K562 (cell line): ENCODE measurements around the gene CYP2E1.

Experiments
- ADNP ChIP-seq: fragments of 200-800 bp; sonication (Bioruptor generic); IDR thresholded peaks from 2 replicates; pipeline ENCODE4 v1.6.1; 2016; ENCODE audit warnings: missing genetic modification characterization, missing compliant biosample characterization
- ARID2 ChIP-seq: fragments of 450-650 bp; IDR thresholded peaks from 2 replicates; pipeline ENCODE4 v1.6.1; 2017; ENCODE audit warnings: antibody characterized with exemption, mild to moderate bottlenecking
- CBX5 ChIP-seq: IDR thresholded peaks from 2 replicates; pipeline ENCODE4 v1.6.1; 2014; ENCODE audit warnings: low read depth, borderline replicate concordance
- EP300 ChIP-seq: IDR thresholded peaks from 2 replicates; pipeline ENCODE4 v1.6.1; 2012; ENCODE audit warnings: low read length, improper control_type of control experiment
- GATAD2A ChIP-seq: fragments of 450-650 bp; IDR thresholded peaks from 2 replicates; pipeline ENCODE4 v1.6.1; 2017
- POLR2A ChIP-seq: fragments of 450-650 bp; conservative IDR thresholded peaks from 2 replicates; pipeline ENCODE4 v1.6.1; 2016
- ZFX ChIP-seq: sonication (generic); formaldehyde crosslinking; IDR thresholded peaks from 2 replicates; pipeline ENCODE4 v1.8.0; 2022; ENCODE audit warnings: mild to moderate bottlenecking, missing genetic modification reagents, moderate library complexity
- ZNF133 ChIP-seq: fragments of 250-450 bp; sonication (Bioruptor Pico); IDR thresholded peaks from 2 replicates; pipeline ENCODE4 v1.4.0; 2020; ENCODE audit warnings: mild to moderate bottlenecking
- ZNF146 ChIP-seq: IDR thresholded peaks from one replicate; pipeline ENCODE4 v1.6.1; 2018; ENCODE audit warnings: missing compliant biosample characterization; ENCODE audit not compliant: unreplicated experiment
- ZNF274 ChIP-seq: IDR thresholded peaks from 2 replicates; pipeline ENCODE4 v1.6.1; 2011; ENCODE audit warnings: low read depth, mild to moderate bottlenecking, low read length, moderate library complexity, borderline replicate concordance
- ZNF316 ChIP-seq: fragments of 450-650 bp; IDR thresholded peaks from 2 replicates; pipeline ENCODE4 v1.6.1; 2016
- TF ChIP-seq, protein P1 (sequence below), 2 experiments: IDR thresholded peaks in 1 of 2; conservative IDR thresholded peaks in 1 of 2; 2 replicates each; pipeline ENCODE4 v1.6.1; 2016; ENCODE audit warnings: low read depth in 2 of 2, mild to moderate bottlenecking in 1 of 2, missing compliant biosample characterization in 1 of 2, missing genetic modification characterization in 1 of 2, moderate library complexity in 1 of 2
- TF ChIP-seq, protein P2 (sequence below), 3 experiments: IDR thresholded peaks in 2 of 3; conservative IDR thresholded peaks in 1 of 3; 2 replicates each; pipeline ENCODE4 v1.5.1; 2011 to 2012; ENCODE audit warnings: low read length in 3 of 3, mild to moderate bottlenecking in 3 of 3, control low read depth in 2 of 3, improper control_type of control experiment in 1 of 3, inconsistent platforms in 1 of 3, low read depth in 1 of 3, mixed read lengths in 1 of 3, moderate library complexity in 1 of 3; ENCODE audit not compliant: insufficient read depth in 2 of 3

DNA sequence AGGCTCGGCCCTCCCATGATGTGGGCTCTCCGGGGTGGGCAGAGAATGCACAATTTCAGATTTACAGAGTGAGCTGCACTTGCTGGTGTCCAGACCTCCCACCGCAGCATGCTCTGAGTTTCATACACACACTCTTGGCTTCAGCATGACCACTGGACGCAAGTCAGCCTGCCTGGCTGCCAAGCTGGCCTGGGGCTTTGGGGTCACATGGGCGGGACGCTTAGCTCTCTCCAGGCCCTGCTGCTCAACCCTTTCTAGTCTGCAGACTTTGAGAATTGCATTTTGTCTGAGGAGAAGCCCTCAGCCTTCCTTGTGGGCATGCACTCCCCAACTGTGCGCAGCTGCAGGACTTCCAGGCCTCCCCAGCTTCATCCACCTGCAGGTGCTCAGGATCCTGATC is 5.7 kb downstream of the CYP2E1 start:
- TF ChIP-seq EP300, result no peak
- no peak for TF ChIP-seq GATAD2A
- TF ChIP-seq, protein P1, sequence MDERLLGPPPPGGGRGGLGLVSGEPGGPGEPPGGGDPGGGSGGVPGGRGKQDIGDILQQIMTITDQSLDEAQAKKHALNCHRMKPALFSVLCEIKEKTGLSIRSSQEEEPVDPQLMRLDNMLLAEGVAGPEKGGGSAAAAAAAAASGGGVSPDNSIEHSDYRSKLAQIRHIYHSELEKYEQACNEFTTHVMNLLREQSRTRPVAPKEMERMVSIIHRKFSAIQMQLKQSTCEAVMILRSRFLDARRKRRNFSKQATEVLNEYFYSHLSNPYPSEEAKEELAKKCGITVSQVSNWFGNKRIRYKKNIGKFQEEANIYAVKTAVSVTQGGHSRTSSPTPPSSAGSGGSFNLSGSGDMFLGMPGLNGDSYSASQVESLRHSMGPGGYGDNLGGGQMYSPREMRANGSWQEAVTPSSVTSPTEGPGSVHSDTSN (CRISPR knock-in tag; IDR thresholded peaks at IDR 0.05; ENCODE audit: low read depth), result no peak
- TF ChIP-seq, protein P1 (tag; conservative IDR thresholded peaks at IDR 0.05; ENCODE audit: low read depth), result no peak
- no peak for TF ChIP-seq ADNP (tag)
- TF ChIP-seq ZNF274, result no peak
- TF ChIP-seq CBX5, result no peak
- no peak for TF ChIP-seq POLR2A
- no peak for TF ChIP-seq ZNF316
- no peak for TF ChIP-seq ARID2
- TF ChIP-seq ZNF146 (CRISPR knock-in tag), result no peak
- TF ChIP-seq, protein P2, sequence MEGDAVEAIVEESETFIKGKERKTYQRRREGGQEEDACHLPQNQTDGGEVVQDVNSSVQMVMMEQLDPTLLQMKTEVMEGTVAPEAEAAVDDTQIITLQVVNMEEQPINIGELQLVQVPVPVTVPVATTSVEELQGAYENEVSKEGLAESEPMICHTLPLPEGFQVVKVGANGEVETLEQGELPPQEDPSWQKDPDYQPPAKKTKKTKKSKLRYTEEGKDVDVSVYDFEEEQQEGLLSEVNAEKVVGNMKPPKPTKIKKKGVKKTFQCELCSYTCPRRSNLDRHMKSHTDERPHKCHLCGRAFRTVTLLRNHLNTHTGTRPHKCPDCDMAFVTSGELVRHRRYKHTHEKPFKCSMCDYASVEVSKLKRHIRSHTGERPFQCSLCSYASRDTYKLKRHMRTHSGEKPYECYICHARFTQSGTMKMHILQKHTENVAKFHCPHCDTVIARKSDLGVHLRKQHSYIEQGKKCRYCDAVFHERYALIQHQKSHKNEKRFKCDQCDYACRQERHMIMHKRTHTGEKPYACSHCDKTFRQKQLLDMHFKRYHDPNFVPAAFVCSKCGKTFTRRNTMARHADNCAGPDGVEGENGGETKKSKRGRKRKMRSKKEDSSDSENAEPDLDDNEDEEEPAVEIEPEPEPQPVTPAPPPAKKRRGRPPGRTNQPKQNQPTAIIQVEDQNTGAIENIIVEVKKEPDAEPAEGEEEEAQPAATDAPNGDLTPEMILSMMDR (IDR thresholded peaks at IDR 0.05 in 2 of 3, conservative IDR thresholded peaks at IDR 0.05 in 1 of 3; ENCODE audit: insufficient read depth in 2 of 3, low read depth in 1 of 3, low read length in 3 of 3), result no peak
- no peak for TF ChIP-seq ZFX (CRISPR knock-in tag)
- TF ChIP-seq ZNF133 (CRISPR knock-in tag), result no peak
